NCI-H2029 treated with DMSO at 0.1 percent for 48 hours (cell line): ENCODE results near the gene GPC6.

Experiments
- DNase-seq: peaks from one replicate; lab custom pipeline; 2025; lab: John Stamatoyannopoulos, UW

GPC6 gene

GRCh38 chr13:93502071-93502470 is 275.5 kb downstream of the GPC6 start:
- no peak for DNase-seq

GRCh38 chr13:93502987-93503615 is 276.5 kb downstream of the GPC6 start:
- no peak for DNase-seq

GRCh38 chr13:93505104-93505952 is 278.7 kb downstream of the GPC6 start:
- peak; percentile 59 for DNase-seq

GRCh38 chr13:93511011-93511410 is 284.4 kb downstream of the GPC6 start:
- no peak for DNase-seq

- no peak for DNase-seq
These were observed 288.7 kb downstream of the GPC6 start for GRCh38 chr13:93515267-93515666.

GRCh38 chr13:93517658-93518057 is 291.1 kb downstream of the GPC6 start:
- no peak for DNase-seq

GRCh38 chr13:93521307-93521706 is 294.7 kb downstream of the GPC6 start:
- no peak for DNase-seq

- no peak for DNase-seq
These were observed 295.9 kb downstream of the GPC6 start for GRCh38 chr13:93522501-93522900.

- no peak for DNase-seq
These were observed 298.5 kb downstream of the GPC6 start for GRCh38 chr13:93525087-93525486.

GRCh38 chr13:93527748-93528297 is 301.2 kb downstream of the GPC6 start:
- no peak for DNase-seq

- no peak for DNase-seq
These were observed 303.4 kb downstream of the GPC6 start for GRCh38 chr13:93529961-93530360.

- peak; percentile 29 for DNase-seq
These were observed 307.6 kb downstream of the GPC6 start for GRCh38 chr13:93534181-93534700.

- no peak for DNase-seq
These were observed 308.6 kb downstream of the GPC6 start for GRCh38 chr13:93535251-93535650.

- no peak for DNase-seq
These were observed 313.3 kb downstream of the GPC6 start for GRCh38 chr13:93539914-93540313.

- no peak for DNase-seq
These were observed 321.3 kb downstream of the GPC6 start for GRCh38 chr13:93547886-93548285.

GRCh38 chr13:93549326-93550005 is 322.9 kb downstream of the GPC6 start:
- no peak for DNase-seq

- no peak for DNase-seq
These were observed 323.6 kb downstream of the GPC6 start for GRCh38 chr13:93550236-93550635.

GRCh38 chr13:93552596-93552995 is 326.0 kb downstream of the GPC6 start:
- no peak for DNase-seq

- DNase-seq: no peak
These were observed 327.9 kb downstream of the GPC6 start for GRCh38 chr13:93554514-93554913.

- DNase-seq: peak; percentile 29
These were observed 332.0 kb downstream of the GPC6 start for GRCh38 chr13:93558637-93559036.

GRCh38 chr13:93559718-93560117 is 333.1 kb downstream of the GPC6 start:
- DNase-seq: no peak

- DNase-seq: no peak
These were observed 335.1 kb downstream of the GPC6 start for GRCh38 chr13:93561576-93562225.
